Measurements from ENCODE around the gene NHERF1. TPM values are rescaled to one million over a fixed set of nuclear protein-coding genes. Genes with fewer than 3 reads are reported as not detected.

NHERF1 gene
- total and polyA plus RNA-seq, 2 of the 8 experiments (the other 6 are each of a cell fraction or from before 2014, with no cell fraction given) = 92.9 to 99.2 TPM

DNA sequence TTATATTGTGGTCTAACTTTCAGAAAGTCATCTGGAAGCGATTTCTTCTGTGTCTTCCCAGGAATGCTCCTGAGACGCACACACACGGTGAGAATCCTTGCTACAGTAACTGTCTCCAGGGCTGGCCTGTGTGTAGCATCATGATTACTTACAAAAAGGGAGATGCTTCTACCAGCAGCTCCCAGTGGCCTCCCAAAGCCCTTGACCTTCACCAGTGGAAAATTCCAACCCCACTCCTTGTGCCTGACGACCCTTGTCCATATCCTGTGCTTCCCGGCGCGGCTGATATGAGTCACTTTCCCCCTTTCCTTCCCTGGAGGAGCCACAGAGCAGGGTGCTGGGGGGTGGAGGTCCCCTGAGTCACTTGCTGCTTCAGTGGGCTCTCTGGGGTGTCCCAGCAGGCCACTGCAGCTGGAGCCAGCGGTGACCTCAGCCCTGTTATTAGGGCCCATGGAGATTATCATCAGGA, 49.8 kb downstream of the NHERF1 start (continued):
- TF ChIP-seq EP300 (IDR thresholded peaks at IDR 0.05; ENCODE audit: borderline replicate concordance in 1 of 2, low read depth in 2 of 2, low read length in 2 of 2) (no peak), CREB1 (IDR thresholded peaks at IDR 0.05) (no peak), YY1 (IDR thresholded peaks at IDR 0.05; ENCODE audit: low read depth, low read length) (no peak), TAF7 (optimal IDR thresholded peaks at IDR 0.05; ENCODE audit: borderline replicate concordance, low read depth, low read length) (no peak), SIN3A (conservative IDR thresholded peaks at IDR 0.05 in 1 of 2, IDR thresholded peaks at IDR 0.05 in 1 of 2; ENCODE audit: low read depth in 1 of 2, low read length in 2 of 2) (no peak), RXRA (IDR thresholded peaks at IDR 0.05; ENCODE audit: insufficient read depth, low read depth, low read length) (no peak), MAFK (IDR thresholded peaks at IDR 0.05; ENCODE audit: low read depth, low read length) (no peak), KDM5A (IDR thresholded peaks at IDR 0.05; ENCODE audit: low read length) (no peak)

Measured in H1 (cell line).